ENCODE results near the gene SLC26A11. TPM values are rescaled to one million over a fixed set of nuclear protein-coding genes. Genes with fewer than 3 reads are reported as not detected.

The SLC26A11 gene
- total and polyA plus RNA-seq, 2 of the 13 experiments (the other 11 are each of a cell fraction or from before 2014, with no cell fraction given), result 8.7 to 13.2 TPM

DNA sequence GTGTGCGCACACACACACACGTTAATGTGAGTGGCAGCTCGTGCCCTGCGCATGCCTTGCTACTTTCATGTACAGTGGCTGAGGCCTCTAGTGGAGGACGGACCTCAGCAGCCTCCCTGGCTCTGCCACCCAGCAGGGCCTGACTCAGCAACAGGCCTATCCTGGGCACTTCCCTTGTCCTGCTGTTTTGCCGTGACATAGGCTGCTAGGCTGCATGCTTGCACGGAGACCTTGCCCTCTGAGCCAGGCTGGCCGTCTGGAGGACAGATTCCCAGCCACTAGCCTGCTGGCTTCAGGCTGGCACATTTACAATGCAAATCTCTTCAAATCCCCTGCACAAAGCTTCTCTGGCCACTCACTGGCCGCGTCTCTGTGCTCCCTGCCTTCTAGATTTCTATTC, 49.9 kb downstream of the SLC26A11 start:
- TF ChIP-seq PAF1 (CRISPR knock-in tag; IDR thresholded peaks at IDR 0.05) (0 out of 2 replicates have a peak, but pooled peaks have one; percentile 36), TEAD3 (CRISPR knock-in tag; optimal IDR thresholded peaks at IDR 0.05; ENCODE audit: borderline replicate concordance) (no peak), XBP1 (CRISPR knock-in tag; IDR thresholded peaks at IDR 0.05) (no peak), ZNF432 (CRISPR knock-in tag; IDR thresholded peaks at IDR 0.05; ENCODE audit: borderline replicate concordance) (no peak), AGO2 (optimal IDR thresholded peaks at IDR 0.05; ENCODE audit: low read depth, low read length) (peak; percentile 82), SNRNP70 (IDR thresholded peaks at IDR 0.05; ENCODE audit: low read depth, low read length) (no peak), EP300 (IDR thresholded peaks at IDR 0.05; ENCODE audit: low read depth in 2 of 2, low read length in 2 of 2) (no peak), EP300 (CRISPR knock-in tag; IDR thresholded peaks at IDR 0.05; ENCODE audit: borderline replicate concordance) (0 out of 2 replicates have a peak, but pooled peaks have one; percentile 15), ZNF530 (CRISPR knock-in tag; IDR thresholded peaks at IDR 0.05; ENCODE audit: low read depth) (no peak), MBNL3 (CRISPR knock-in tag; conservative IDR thresholded peaks at IDR 0.05) (no peak), HHEX (CRISPR knock-in tag; IDR thresholded peaks at IDR 0.05) (no peak), PRMT3 (CRISPR knock-in tag; IDR thresholded peaks at IDR 0.05; ENCODE audit: borderline replicate concordance, low read depth) (no peak), THAP7 (CRISPR knock-in tag; IDR thresholded peaks at IDR 0.05) (no peak), ZNF770 (CRISPR knock-in tag; IDR thresholded peaks at IDR 0.05) (peak; percentile 57), MAFK (conservative IDR thresholded peaks at IDR 0.05 in 1 of 2, IDR thresholded peaks at IDR 0.05 in 1 of 2; ENCODE audit: low read length in 2 of 2) (0 out of 4 replicates have a peak, but pooled peaks of 1 of the 2 experiments have one; percentile 2), GPBP1L1 (CRISPR knock-in tag; IDR thresholded peaks at IDR 0.05) (no peak)
- TF ChIP-seq, protein P1, sequence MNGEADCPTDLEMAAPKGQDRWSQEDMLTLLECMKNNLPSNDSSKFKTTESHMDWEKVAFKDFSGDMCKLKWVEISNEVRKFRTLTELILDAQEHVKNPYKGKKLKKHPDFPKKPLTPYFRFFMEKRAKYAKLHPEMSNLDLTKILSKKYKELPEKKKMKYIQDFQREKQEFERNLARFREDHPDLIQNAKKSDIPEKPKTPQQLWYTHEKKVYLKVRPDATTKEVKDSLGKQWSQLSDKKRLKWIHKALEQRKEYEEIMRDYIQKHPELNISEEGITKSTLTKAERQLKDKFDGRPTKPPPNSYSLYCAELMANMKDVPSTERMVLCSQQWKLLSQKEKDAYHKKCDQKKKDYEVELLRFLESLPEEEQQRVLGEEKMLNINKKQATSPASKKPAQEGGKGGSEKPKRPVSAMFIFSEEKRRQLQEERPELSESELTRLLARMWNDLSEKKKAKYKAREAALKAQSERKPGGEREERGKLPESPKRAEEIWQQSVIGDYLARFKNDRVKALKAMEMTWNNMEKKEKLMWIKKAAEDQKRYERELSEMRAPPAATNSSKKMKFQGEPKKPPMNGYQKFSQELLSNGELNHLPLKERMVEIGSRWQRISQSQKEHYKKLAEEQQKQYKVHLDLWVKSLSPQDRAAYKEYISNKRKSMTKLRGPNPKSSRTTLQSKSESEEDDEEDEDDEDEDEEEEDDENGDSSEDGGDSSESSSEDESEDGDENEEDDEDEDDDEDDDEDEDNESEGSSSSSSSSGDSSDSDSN (CRISPR knock-in tag; IDR thresholded peaks at IDR 0.05), result 0 out of 2 replicates have a peak, but pooled peaks have one; percentile 3
- H3K4me2 ChIP-seq (ENCODE audit: low read depth, low read length), result no peak overlapping the region
- H3K9me3 ChIP-seq (ENCODE audit: low read length), result no peaks in the 10 kb centered on the region
- H3K79me2 ChIP-seq (ENCODE audit: insufficient read depth, low read length), result peaks cover 2% of the 10 kb centered on the region
- ChIA-PET POLR2A (interaction anchor here (4.5 kb wide), 1 partner anchor 7 kb away, joined by 20 read pairs; no protein-coding TSS in a partner anchor), CTCF (ENCODE audit: low intra/inter-chr PET ratio, low total read pairs) (no interaction called here)
- no peak for DNase-seq (ENCODE audit: low spot score)
- peaks cover 5% of the 10 kb centered on the region; the same call in 1 of the 2 replicates for H4K20me1 ChIP-seq (ENCODE audit: insufficient read depth, low read length)
- in situ Hi-C loops (cut with HindIII; ENCODE audit: extremely low pct_ligation_motif_present, low pct_unique_long_range_greater_than_20kb), result no loop called here
- H3K27ac ChIP-seq (ENCODE audit: extremely low read length, insufficient read depth, low read length), result no peak overlapping the region
- FAIRE-seq, result no peak
- H3K4me3 ChIP-seq (replicated peaks in 1 of 3; ENCODE audit: insufficient read depth in 1 of 3, low read depth in 2 of 3, low read length in 3 of 3), result no peak overlapping the region
- 97% methylated on average over 8 of the region's 10 CpGs for WGBS (ENCODE audit: low lambda C conversion rate)
- H3K9ac ChIP-seq (ENCODE audit: insufficient read depth, low read depth, low read length), result no peak overlapping the region
- peaks cover 6% of the 10 kb centered on the region; the same call in 1 of the 2 replicates for H3K4me1 ChIP-seq (ENCODE audit: insufficient read depth, low read length)
- no peak for ATAC-seq
- H3K36me3 ChIP-seq (replicated peaks in 1 of 2; ENCODE audit: control insufficient read depth in 1 of 2, insufficient read depth in 2 of 2, low read length in 2 of 2), result peaks cover 3 to 7% of the 10 kb centered on the region in 2 experiments; a peak in 4 of 5 replicates
- intact Hi-C loops (cut with micrococcal nuclease; ENCODE audit: unreplicated experiment), result no loop called here
- H3K27me3 ChIP-seq (ENCODE audit: control insufficient read depth in 1 of 2, insufficient read depth in 2 of 2, low read length in 2 of 2), result no peaks in the 10 kb centered on the region
- no TSS peak for BruUV-seq (replicated peaks)
- no peak overlapping the region for H2AFZ ChIP-seq (ENCODE audit: low read length)

Measured in HepG2 (cell line).